Type B pancreatic cell (in vitro differentiated cells): Measurements from ENCODE around the gene GNB5. TPM values are rescaled to one million over a fixed set of nuclear protein-coding genes. Genes with fewer than 3 reads are reported as not detected.

ENCODE experiments used
- DNase-seq: peaks from one replicate; pipeline ENCODE4 v3.0.0; 2021; ENCODE audit warnings: mixed read lengths; ENCODE audit not compliant: unreplicated experiment; ENCODE audit errors: extremely low spot score
- H3K27ac Mint-ChIP-seq: 2 replicates; pipeline ENCODE4 v1.8.0; 2021; ENCODE audit warnings: mild to moderate bottlenecking, mixed read lengths
- H3K27me3 Mint-ChIP-seq: 2 replicates; pipeline ENCODE4 v1.8.0; 2021; ENCODE audit warnings: mixed read lengths
- H3K36me3 Mint-ChIP-seq: 2 replicates; pipeline ENCODE4 v1.8.0; 2021; ENCODE audit warnings: mixed read lengths
- H3K4me1 Mint-ChIP-seq: one replicate; pipeline ENCODE4 v1.8.0; 2021; ENCODE audit warnings: mixed read lengths; ENCODE audit not compliant: unreplicated experiment
- H3K4me3 Mint-ChIP-seq: 2 replicates; pipeline ENCODE4 v1.8.0; 2021; ENCODE audit warnings: mild to moderate bottlenecking, mixed read lengths
- H3K9me3 Mint-ChIP-seq: 2 replicates; pipeline ENCODE4 v1.8.0; 2021; ENCODE audit warnings: mixed read lengths
- CTCF ChIP-seq: fragments of 200-600 bp; sonication (generic); conservative IDR thresholded peaks from 2 replicates; pipeline ENCODE4 v1.5.0; 2021; ENCODE audit warnings: antibody characterized with exemption, mild to moderate bottlenecking
- total RNA-seq: library from RNA; stranded (reverse); gene quantifications from 2 replicates; pipeline ENCODE4 v1.2.1, GENCODE V29; 2021; ENCODE audit warnings: low replicate concordance

The GNB5 gene
- total RNA-seq, 1 donor from 2014 or later: 19.9 TPM

DNA sequence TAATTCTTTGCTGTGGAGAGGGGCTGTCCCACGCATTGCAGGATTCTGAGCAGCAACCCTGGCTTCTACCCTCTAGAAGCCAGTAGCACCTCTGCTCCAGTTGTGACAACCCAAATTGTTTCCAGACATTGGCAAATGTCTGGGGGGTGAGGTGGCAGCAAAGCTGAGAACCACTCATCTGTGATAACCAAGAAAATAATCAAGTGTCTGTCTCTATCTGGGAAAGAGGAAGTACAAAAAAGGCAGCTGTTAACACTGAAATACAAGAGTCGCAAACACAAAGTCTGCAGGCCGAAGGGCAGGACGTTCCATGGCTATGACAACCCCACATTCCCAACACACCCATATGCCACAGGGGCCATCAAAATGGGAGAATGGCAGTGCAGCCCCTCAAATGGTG is 42.2 kb upstream of the GNB5 start:
- Mint-ChIP-seq H3K4me1 (no peaks in the 10 kb centered on the region), H3K9me3 (no peaks in the 10 kb centered on the region), H3K4me3 (no peak overlapping the region), H3K36me3 (no peaks in the 10 kb centered on the region), H3K27ac (no peak overlapping the region), H3K27me3 (no peaks in the 10 kb centered on the region)
- no peak for TF ChIP-seq CTCF
- no peak for DNase-seq

- TF ChIP-seq CTCF: no peak
- H3K36me3 Mint-ChIP-seq: no peaks in the 10 kb centered on the region
- no peaks in the 10 kb centered on the region for H3K4me1 Mint-ChIP-seq
- no peaks in the 10 kb centered on the region for H3K27me3 Mint-ChIP-seq
- no peak overlapping the region for H3K4me3 Mint-ChIP-seq
- peak overlapping the region; percentile 12 for H3K27ac Mint-ChIP-seq
- DNase-seq: no peak
- H3K9me3 Mint-ChIP-seq: no peaks in the 10 kb centered on the region
These were observed 41.1 kb upstream of the GNB5 start for GRCh38 chr15:52232327-52232726.

DNA sequence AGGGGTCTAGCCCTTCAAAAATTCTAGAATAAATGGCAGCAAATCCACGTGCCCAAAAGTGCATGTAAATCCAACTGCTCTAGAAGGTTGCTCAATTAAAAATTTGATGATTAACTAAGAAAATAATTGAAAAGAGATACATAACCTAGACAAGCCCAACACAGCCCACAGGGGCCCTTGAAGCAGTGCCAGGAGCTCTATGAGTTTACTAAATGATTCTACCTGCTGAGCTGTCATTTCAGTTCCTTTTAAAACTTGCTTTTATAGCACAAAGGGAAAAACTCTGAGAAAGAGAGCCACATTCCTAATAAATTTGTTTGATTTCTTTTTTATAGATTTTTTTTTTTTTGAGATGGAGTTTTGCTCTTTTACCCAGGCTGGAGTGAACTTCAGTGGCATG is 38.9 kb upstream of the GNB5 start:
- no peak for TF ChIP-seq CTCF
- no peak overlapping the region for H3K4me3 Mint-ChIP-seq
- peak overlapping the region; percentile 83 for H3K27ac Mint-ChIP-seq
- no peaks in the 10 kb centered on the region for H3K36me3 Mint-ChIP-seq
- no peaks in the 10 kb centered on the region for H3K27me3 Mint-ChIP-seq
- no peak for DNase-seq
- H3K4me1 Mint-ChIP-seq: no peaks in the 10 kb centered on the region
- H3K9me3 Mint-ChIP-seq: no peaks in the 10 kb centered on the region

GRCh38 chr15:52228921-52229320 is 37.7 kb upstream of the GNB5 start:
- Mint-ChIP-seq H3K4me3 (no peak overlapping the region), H3K27me3 (no peaks in the 10 kb centered on the region), H3K4me1 (no peaks in the 10 kb centered on the region), H3K36me3 (no peaks in the 10 kb centered on the region), H3K9me3 (no peaks in the 10 kb centered on the region), H3K27ac (peak overlapping the region; percentile 83)
- no peak for TF ChIP-seq CTCF
- no peak for DNase-seq

- H3K4me3 Mint-ChIP-seq: no peak overlapping the region
- H3K9me3 Mint-ChIP-seq: no peaks in the 10 kb centered on the region
- DNase-seq: no peak
- no peaks in the 10 kb centered on the region for H3K27me3 Mint-ChIP-seq
- H3K27ac Mint-ChIP-seq: peak overlapping the region; percentile 84
- H3K4me1 Mint-ChIP-seq: no peaks in the 10 kb centered on the region
- H3K36me3 Mint-ChIP-seq: no peaks in the 10 kb centered on the region
- peak; percentile 86 for TF ChIP-seq CTCF
These were observed 36.3 kb upstream of the GNB5 start for GRCh38 chr15:52227456-52227855.

DNA sequence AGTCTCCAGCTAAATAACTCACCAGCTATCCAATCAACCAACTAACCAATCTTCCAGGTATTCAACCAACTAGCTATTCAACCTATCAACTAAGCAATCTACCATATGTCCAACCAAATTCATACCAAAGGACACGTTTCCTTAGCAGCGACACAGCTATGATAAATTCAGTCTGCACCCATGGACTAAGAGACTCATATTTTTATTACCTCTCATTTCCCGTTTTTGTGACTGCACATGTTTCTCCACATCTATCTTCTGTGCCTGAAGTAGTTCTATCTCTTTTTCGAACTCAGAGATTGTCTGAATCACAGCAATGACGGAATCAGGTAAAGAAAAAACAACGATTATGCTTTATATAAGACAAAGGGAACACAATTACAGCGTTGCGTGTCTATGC is 34.0 kb upstream of the GNB5 start:
- no peak for TF ChIP-seq CTCF
- no peak overlapping the region for H3K4me3 Mint-ChIP-seq
- no peaks in the 10 kb centered on the region for H3K4me1 Mint-ChIP-seq
- H3K36me3 Mint-ChIP-seq: no peaks in the 10 kb centered on the region
- no peak overlapping the region for H3K27ac Mint-ChIP-seq
- H3K27me3 Mint-ChIP-seq: no peaks in the 10 kb centered on the region
- DNase-seq: no peak
- no peaks in the 10 kb centered on the region for H3K9me3 Mint-ChIP-seq
